GM12878 (cell line): ENCODE measurements around the gene SLC25A17.

Experiments
- CBX5 ChIP-seq: sonication (generic); IDR thresholded peaks from 2 replicates; pipeline ENCODE4 v1.6.1; 2016; ENCODE audit warnings: low read depth, moderate library complexity, mild to moderate bottlenecking, inconsistent platforms
- EZH2 ChIP-seq: IDR thresholded peaks from 2 replicates; pipeline ENCODE4 v1.6.1; 2012; ENCODE audit warnings: low read depth, mild to moderate bottlenecking, control low read depth, inconsistent platforms, low read length, borderline replicate concordance; ENCODE audit not compliant: control insufficient read depth
- MAX ChIP-seq: IDR thresholded peaks from 2 replicates; pipeline ENCODE4 v1.6.1; 2012; ENCODE audit warnings: low read depth, low read length, improper control_type of control experiment
- POLR2A ChIP-seq: IDR thresholded peaks from 2 replicates; pipeline ENCODE4 v1.6.1; 2011; ENCODE audit warnings: low read depth, mild to moderate bottlenecking, low read length
- SMC3 ChIP-seq: IDR thresholded peaks from 2 replicates; pipeline ENCODE4 v1.6.1; 2011; ENCODE audit warnings: low read length, improper control_type of control experiment, borderline replicate concordance
- SPI1 ChIP-seq: IDR thresholded peaks from 2 replicates; pipeline ENCODE4 v1.6.1; 2011; ENCODE audit warnings: low read depth, mild to moderate bottlenecking, low read length, moderate library complexity, borderline replicate concordance; ENCODE audit not compliant: insufficient read depth
- USF2 ChIP-seq: IDR thresholded peaks from 2 replicates; pipeline ENCODE4 v1.6.1; 2011; ENCODE audit warnings: low read depth, low read length, improper control_type of control experiment, borderline replicate concordance
- ZBTB11 ChIP-seq: fragments of 450-650 bp; formaldehyde crosslinking; IDR thresholded peaks from 2 replicates; pipeline ENCODE4 v1.5.0; 2022; ENCODE audit warnings: mild to moderate bottlenecking, missing genetic modification characterization
- ZNF274 ChIP-seq: IDR thresholded peaks from one replicate; pipeline ENCODE4 v1.8.0; 2011; ENCODE audit not compliant: insufficient read length, insufficient read depth
- ZNF687 ChIP-seq: fragments of 450-650 bp; IDR thresholded peaks from 2 replicates; pipeline ENCODE4 v1.6.1; 2017; ENCODE audit warnings: mild to moderate bottlenecking, moderate library complexity
- TF ChIP-seq, protein P1 (sequence below), 3 experiments: IDR thresholded peaks in 2 of 3; conservative IDR thresholded peaks in 1 of 3; 2 replicates each; pipeline ENCODE4 v1.5.1; 2011; ENCODE audit warnings: low read depth in 3 of 3, low read length in 3 of 3, mild to moderate bottlenecking in 3 of 3, control low read depth in 2 of 3, moderate library complexity in 2 of 3, inconsistent platforms in 1 of 3, mixed read lengths in 1 of 3; ENCODE audit not compliant: control insufficient read depth in 2 of 3, insufficient read depth in 1 of 3; ENCODE audit errors: extremely low read depth in 1 of 3
- TF ChIP-seq, protein P2 (sequence below): IDR thresholded peaks from 2 replicates; pipeline ENCODE4 v1.6.1; 2012; ENCODE audit warnings: low read length, inconsistent platforms
- TF ChIP-seq, protein P3 (sequence below): fragments of 450-650 bp; IDR thresholded peaks from 2 replicates; pipeline ENCODE4 v1.6.1; 2017; ENCODE audit warnings: mild to moderate bottlenecking, moderate library complexity

DNA sequence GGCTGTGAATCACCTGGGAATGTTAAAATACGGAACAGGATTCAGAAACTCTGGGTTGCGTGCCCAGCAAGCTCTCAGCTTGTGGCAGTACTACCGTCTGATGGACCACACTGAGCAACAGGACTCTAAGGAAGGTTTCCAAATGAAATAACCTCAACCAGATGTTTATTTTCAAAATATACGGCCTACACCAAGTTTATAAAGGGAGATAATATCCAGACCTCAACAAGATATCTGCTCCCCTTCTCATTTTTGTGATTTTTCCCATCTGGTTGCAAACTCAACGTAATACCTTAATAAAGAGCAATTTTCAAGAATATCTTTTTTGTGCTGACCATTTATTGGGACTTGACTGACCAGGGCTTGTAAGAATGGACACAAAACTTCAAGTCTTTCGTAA, 49.4 kb downstream of the SLC25A17 start:
- TF ChIP-seq CBX5 (no peak), MAX (no peak), SMC3 (no peak), ZBTB11 (no peak), POLR2A (no peak), EZH2 (no peak), ZNF274 (no peak), USF2 (no peak), ZNF687 (no peak), SPI1 (no peak)
- TF ChIP-seq, protein P1, sequence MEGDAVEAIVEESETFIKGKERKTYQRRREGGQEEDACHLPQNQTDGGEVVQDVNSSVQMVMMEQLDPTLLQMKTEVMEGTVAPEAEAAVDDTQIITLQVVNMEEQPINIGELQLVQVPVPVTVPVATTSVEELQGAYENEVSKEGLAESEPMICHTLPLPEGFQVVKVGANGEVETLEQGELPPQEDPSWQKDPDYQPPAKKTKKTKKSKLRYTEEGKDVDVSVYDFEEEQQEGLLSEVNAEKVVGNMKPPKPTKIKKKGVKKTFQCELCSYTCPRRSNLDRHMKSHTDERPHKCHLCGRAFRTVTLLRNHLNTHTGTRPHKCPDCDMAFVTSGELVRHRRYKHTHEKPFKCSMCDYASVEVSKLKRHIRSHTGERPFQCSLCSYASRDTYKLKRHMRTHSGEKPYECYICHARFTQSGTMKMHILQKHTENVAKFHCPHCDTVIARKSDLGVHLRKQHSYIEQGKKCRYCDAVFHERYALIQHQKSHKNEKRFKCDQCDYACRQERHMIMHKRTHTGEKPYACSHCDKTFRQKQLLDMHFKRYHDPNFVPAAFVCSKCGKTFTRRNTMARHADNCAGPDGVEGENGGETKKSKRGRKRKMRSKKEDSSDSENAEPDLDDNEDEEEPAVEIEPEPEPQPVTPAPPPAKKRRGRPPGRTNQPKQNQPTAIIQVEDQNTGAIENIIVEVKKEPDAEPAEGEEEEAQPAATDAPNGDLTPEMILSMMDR (IDR thresholded peaks at IDR 0.05 in 2 of 3, conservative IDR thresholded peaks at IDR 0.05 in 1 of 3; ENCODE audit: control insufficient read depth in 2 of 3, extremely low read depth in 1 of 3, insufficient read depth in 1 of 3, low read depth in 3 of 3, low read length in 3 of 3), result no peak
- TF ChIP-seq, protein P2, sequence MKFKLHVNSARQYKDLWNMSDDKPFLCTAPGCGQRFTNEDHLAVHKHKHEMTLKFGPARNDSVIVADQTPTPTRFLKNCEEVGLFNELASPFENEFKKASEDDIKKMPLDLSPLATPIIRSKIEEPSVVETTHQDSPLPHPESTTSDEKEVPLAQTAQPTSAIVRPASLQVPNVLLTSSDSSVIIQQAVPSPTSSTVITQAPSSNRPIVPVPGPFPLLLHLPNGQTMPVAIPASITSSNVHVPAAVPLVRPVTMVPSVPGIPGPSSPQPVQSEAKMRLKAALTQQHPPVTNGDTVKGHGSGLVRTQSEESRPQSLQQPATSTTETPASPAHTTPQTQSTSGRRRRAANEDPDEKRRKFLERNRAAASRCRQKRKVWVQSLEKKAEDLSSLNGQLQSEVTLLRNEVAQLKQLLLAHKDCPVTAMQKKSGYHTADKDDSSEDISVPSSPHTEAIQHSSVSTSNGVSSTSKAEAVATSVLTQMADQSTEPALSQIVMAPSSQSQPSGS, result no peak
- TF ChIP-seq, protein P3, sequence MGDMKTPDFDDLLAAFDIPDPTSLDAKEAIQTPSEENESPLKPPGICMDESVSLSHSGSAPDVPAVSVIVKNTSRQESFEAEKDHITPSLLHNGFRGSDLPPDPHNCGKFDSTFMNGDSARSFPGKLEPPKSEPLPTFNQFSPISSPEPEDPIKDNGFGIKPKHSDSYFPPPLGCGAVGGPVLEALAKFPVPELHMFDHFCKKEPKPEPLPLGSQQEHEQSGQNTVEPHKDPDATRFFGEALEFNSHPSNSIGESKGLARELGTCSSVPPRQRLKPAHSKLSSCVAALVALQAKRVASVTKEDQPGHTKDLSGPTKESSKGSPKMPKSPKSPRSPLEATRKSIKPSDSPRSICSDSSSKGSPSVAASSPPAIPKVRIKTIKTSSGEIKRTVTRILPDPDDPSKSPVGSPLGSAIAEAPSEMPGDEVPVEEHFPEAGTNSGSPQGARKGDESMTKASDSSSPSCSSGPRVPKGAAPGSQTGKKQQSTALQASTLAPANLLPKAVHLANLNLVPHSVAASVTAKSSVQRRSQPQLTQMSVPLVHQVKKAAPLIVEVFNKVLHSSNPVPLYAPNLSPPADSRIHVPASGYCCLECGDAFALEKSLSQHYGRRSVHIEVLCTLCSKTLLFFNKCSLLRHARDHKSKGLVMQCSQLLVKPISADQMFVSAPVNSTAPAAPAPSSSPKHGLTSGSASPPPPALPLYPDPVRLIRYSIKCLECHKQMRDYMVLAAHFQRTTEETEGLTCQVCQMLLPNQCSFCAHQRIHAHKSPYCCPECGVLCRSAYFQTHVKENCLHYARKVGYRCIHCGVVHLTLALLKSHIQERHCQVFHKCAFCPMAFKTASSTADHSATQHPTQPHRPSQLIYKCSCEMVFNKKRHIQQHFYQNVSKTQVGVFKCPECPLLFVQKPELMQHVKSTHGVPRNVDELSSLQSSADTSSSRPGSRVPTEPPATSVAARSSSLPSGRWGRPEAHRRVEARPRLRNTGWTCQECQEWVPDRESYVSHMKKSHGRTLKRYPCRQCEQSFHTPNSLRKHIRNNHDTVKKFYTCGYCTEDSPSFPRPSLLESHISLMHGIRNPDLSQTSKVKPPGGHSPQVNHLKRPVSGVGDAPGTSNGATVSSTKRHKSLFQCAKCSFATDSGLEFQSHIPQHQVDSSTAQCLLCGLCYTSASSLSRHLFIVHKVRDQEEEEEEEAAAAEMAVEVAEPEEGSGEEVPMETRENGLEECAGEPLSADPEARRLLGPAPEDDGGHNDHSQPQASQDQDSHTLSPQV, result no peak
